Mesenteric fat pad (tissue), 1 donor: ENCODE measurements around the gene RDH14. TPM values are rescaled to one million over a fixed set of nuclear protein-coding genes. Genes with fewer than 3 reads are reported as not detected.

Experiments
- DNase-seq: peaks from one replicate; pipeline ENCODE4 v3.0.0-alpha.2; 2020; ENCODE audit warnings: low spot score
- total RNA-seq: library from RNA; stranded (reverse); fragmentation: NEBNext Ultra II Directional; extraction: Animal tissue kit (Norgen Biotek cat#: 25700); gene quantifications from one replicate; pipeline ENCODE4 v1.2.1, GENCODE V29; 2021
- donor health status: DM: yes; HTN: yes; CAD: no.

Gene RDH14
- total RNA-seq, 1 donor from 2014 or later, result 24.3 TPM

- DNase-seq, result no peak
These were observed 5.8 kb upstream of the RDH14 start for GRCh38 chr2:18566145-18566769.

- no peak for DNase-seq
These were observed 288 bp upstream of the RDH14 start for GRCh38 chr2:18560797-18561085.

DNA sequence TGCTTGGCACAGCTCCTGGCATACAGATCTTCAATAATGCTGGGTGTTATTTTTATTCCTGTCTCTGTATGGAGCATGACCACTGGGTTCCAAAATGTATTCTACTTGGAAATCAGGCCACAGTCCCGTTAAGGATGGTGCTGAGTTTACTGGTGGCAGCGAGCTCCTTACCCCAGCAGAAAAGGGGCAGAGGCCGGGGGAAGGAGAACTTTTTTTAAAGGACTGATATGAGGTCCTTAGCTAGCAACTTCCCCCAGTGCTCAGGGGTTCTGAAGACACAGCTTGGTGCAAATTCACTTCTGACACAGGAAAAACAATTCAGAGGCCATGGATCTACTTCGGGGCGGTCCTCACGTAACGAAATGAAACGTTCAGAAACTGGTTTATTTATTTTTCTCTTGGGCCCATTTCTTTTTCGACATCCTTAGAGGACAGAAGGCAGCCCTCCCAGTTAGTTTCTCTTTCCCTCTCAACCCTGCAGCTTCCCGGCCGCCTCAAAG is 872 bp downstream of the RDH14 start:
- no peak for DNase-seq

DNA sequence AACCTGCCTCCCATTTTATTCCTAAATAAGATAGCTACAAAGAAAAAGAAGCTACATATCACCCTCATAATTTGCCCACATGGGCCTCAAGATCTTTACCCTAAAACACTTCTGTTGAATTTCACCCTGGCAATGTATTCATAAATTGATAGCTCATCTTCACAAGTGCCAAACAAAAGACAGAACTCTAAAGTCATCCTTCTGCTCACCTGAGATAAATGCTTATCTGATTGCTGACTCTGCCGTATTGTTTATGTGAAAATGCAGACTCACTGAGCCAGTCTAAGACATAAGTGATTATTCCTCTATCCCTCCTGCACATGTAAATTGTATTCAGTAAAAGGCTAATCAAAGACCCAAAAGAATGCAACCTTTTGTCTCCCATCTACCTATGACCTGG is 2.0 kb downstream of the RDH14 start:
- no peak for DNase-seq

DNA sequence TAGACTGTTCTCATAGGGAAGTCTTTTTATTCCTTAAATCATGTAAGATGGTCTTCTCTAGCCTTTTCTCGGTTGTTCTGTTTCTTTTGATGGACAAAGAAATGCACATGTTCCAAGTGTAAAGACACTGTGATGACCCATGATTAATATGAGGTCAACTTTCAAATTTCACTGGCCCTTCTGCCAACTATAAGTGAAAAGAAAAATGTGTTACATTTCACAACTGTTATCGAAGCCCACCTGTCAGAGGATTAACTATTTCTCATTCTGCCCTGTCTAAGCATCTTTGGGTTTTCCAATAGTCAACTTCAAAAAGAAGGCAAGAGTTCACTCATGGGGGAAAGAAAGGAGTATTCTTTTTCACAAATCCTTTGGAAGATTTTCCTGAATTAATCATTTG is 3.3 kb downstream of the RDH14 start:
- DNase-seq, result no peak

GRCh38 chr2:18552351-18553077 is 7.9 kb downstream of the RDH14 start:
- DNase-seq, result no peak

GRCh38 chr2:18551623-18552022 is 8.8 kb downstream of the RDH14 start:
- no peak for DNase-seq

DNA sequence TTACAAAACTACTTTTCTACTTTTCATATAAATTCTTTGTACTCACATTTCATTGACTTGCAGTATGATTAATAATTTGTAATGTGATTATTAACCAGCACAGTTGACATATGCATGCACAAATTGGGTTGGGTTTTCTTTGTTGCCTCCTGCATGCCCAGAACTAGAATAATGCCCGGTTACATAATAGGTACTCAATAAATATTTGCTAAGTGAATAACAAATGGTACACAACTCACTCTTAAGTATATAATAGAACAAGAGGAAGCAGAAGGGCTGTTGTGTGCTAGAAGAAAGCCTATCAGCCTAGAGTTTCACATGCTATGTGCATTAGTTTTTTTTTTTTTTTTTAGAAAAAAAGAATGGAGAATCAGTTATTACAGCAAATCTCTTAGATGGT is 9.3 kb downstream of the RDH14 start:
- DNase-seq, result no peak

- no peak for DNase-seq
These were observed 10.0 kb downstream of the RDH14 start for GRCh38 chr2:18550433-18550832.

DNA sequence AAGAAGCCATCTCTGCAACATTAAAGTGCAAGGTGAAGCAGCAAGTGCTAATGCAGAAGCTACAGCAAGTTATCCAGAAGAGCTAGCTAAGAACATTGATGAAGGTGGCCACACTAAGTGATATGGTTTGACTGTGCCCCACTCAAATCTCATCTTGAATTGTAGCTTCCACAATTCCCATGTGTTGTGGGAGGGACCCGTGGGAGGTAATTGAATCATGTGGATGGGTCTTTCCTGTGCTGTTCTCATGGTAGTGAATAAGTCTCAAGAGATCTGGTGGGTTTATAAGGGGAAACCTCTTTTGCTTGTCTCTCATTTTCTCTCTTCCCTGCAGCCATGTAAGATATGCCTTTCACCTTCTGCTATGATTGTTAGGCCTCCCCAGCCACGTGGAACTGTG is 11.4 kb downstream of the RDH14 start:
- no peak for DNase-seq

DNA sequence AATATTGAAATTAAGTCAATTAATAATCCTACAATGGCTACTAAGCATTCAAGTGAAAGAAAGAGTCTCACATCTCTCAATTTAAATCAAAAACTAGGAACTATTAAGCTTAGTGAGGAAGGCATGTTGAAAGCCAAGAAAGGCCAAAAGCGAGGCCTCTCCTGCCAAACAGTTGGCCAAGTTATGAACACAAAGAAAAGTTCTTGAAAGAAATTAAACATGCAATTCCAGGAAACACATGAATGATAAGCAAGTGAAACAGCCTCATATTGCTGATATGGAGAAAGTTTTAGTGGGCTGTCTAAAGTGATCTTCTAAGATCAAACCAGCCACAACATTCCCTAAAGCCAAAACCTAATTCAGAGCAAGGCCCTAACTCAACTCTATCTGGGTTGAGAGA is 11.8 kb downstream of the RDH14 start:
- DNase-seq, result no peak

DNA sequence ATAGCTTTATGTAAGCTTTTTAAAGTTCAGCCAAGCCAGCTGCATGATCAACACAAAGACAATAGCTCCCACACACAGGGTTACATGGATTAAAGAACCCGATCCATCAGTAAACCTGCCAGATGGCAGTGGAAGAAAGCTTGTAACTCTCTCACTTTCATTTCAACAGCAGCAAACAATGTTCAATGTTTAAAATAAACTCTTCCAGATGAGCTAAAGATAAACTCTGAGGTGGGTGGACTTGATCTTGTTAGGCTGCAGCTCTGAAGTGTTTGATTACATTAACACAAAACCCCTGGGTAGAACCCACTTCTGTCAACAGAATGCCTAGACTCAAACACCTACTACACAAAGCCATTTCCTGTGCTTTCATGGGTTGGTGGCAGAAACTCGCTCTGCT is 13.9 kb downstream of the RDH14 start:
- DNase-seq, result no peak

DNA sequence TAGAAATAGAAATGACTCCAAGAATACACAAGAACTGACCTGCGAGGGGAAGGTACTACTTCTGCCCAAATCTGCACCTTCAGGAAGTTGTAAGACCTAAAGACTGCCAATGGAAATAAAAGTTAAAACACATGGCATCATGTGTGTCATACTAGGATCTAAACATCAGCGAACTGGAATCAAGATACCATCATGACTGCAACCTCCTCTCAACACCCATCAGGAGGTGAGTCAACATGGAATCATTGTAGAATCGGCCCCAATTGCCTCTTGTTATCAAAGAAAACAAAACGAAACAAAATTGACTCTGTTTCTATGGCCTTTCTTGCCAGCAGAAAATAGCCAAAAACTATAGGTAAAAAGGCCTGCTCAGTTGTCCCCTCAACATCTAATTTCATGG is 15.1 kb downstream of the RDH14 start:
- no peak for DNase-seq

GRCh38 chr2:18544171-18544570 is 16.3 kb downstream of the RDH14 start:
- no peak for DNase-seq

- no peak for DNase-seq
These were observed 19.6 kb downstream of the RDH14 start for GRCh38 chr2:18540872-18541271.

DNA sequence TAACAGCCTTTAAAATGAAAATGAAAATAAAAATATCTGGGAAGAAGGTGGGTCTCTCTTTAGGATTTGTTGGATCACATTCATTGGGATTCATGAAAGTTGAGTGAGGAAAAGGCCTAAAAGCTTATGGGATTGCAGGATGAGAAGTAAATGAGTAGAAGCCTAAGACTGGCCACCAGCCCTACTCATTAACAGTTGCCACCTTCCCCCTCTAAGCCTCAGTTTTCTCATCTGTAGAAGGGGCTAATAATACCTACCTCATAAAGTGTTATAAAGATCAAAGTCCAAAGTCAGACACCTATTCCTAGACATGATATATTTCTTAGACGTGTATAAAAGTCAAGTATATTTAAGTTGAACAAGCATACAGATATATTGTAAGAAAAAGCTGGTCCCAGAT is 23.8 kb downstream of the RDH14 start:
- no peak for DNase-seq

DNA sequence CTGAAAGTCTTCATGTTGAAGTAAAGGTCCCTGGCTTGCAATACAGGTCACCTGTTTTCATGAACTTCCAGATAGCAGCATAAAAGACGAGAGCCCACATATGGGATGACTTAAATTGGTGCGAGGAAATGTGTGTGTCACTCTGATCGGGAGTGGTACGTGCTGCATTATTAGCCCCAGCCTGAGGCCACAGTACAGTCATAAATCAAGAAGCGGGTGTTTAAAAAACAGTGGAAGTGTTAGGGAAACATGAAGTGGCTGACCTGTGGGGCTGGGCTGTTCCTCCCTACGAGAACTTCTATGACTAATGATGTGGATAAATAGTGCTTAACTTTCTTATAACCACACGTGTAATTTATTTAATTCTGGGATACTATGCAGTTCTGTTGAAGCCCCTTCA is 24.4 kb downstream of the RDH14 start:
- DNase-seq, result no peak

GRCh38 chr2:18531194-18531593 is 29.3 kb downstream of the RDH14 start:
- no peak for DNase-seq

- DNase-seq, result no peak
These were observed 32.6 kb downstream of the RDH14 start for GRCh38 chr2:18527822-18528221.

GRCh38 chr2:18527326-18527725 is 33.1 kb downstream of the RDH14 start:
- DNase-seq, result no peak

DNA sequence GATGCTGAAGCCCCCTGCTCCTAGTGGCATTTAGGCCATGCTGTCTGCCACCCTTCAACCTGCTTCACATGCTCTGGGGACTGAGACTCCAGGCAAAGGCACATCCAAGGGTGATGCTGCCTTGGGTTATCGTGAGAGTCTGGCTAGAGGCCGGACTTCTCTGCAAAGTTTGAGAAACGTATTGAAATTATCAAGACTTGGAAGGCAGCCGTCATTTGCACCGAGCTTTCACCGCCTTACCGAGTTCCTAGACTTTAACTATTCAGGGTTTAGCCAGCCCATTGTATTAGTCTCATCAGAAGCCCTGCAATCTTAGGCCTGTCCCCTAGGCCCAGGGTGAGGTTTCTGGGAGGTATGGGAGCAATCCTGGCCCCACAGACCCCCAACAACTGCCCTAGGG is 34.0 kb downstream of the RDH14 start:
- DNase-seq, result no peak

DNA sequence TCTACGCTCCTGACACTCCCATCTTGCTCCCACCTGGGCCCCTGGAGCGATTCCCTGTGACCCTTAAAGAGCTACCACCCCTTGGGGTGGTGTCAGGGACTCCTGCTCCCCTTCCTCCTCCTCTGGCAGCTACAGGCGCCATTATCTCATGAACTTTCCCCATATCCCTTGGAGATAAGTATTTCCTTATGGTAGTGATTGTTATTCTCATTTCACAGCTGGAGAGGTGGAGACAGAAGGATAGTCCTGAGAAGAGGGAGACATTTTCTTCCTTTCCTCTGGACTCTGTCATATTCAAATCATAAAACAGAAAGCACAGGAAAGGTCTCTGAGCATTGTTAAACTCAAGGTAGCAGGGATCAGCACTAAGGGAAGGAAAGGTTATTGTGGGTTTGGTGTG is 34.6 kb downstream of the RDH14 start:
- no peak for DNase-seq

GRCh38 chr2:18525236-18525635 is 35.2 kb downstream of the RDH14 start:
- no peak for DNase-seq
